HepG2 (cell line): Measurements from ENCODE around the gene RNASE8. TPM values are rescaled to one million over a fixed set of nuclear protein-coding genes. Genes with fewer than 3 reads are reported as not detected.

Experiments
- ATF4 ChIP-seq, 2 experiments: fragments of 450-650 bp in 1 of 2; sonication (generic) in 1 of 2; formaldehyde crosslinking; IDR thresholded peaks; 2 replicates each; pipeline versions ENCODE4 v1.5.0 to v1.8.0; 2020 to 2022; ENCODE audit warnings: mild to moderate bottlenecking in 1 of 2, missing genetic modification reagents in 1 of 2
- ELF3 ChIP-seq: IDR thresholded peaks from 2 replicates; pipeline ENCODE4 v1.6.1; 2016; ENCODE audit warnings: missing genetic modification reagents, missing compliant biosample characterization
- ERF ChIP-seq: IDR thresholded peaks from 2 replicates; pipeline ENCODE4 v1.6.1; 2018; ENCODE audit warnings: missing biosample characterization, missing genetic modification reagents
- HNRNPL ChIP-seq: fragments of 200-400 bp; formaldehyde crosslinking; IDR thresholded peaks from 2 replicates; pipeline ENCODE4 v1.6.1; 2017; ENCODE audit warnings: mild to moderate bottlenecking, low read depth, low read length
- MTA1 ChIP-seq: sonication (generic); formaldehyde crosslinking; IDR thresholded peaks from 2 replicates; pipeline ENCODE4 v1.4.0; 2020; ENCODE audit warnings: missing genetic modification reagents, mild to moderate bottlenecking, borderline replicate concordance
- MYNN ChIP-seq: sonication (generic); formaldehyde crosslinking; IDR thresholded peaks from 2 replicates; pipeline ENCODE4 v1.4.0; 2020; ENCODE audit warnings: mild to moderate bottlenecking, low read depth, missing genetic modification reagents
- NCOA2 ChIP-seq: sonication (generic); formaldehyde crosslinking; IDR thresholded peaks from 2 replicates; pipeline ENCODE4 v1.8.0; 2022; ENCODE audit warnings: inconsistent platforms
- NFE2 ChIP-seq: sonication (generic); formaldehyde crosslinking; IDR thresholded peaks from 2 replicates; pipeline ENCODE4 v1.4.0; 2020; ENCODE audit warnings: missing genetic modification reagents
- SAFB2 ChIP-seq: sonication (generic); formaldehyde crosslinking; IDR thresholded peaks from 2 replicates; pipeline ENCODE4 v1.5.1; 2020; ENCODE audit warnings: missing genetic modification reagents, low read depth, mild to moderate bottlenecking, borderline replicate concordance
- TBL1XR1 ChIP-seq: fragments of 150-350 bp; IDR thresholded peaks from 2 replicates; pipeline ENCODE4 v1.6.1; 2014; ENCODE audit warnings: borderline replicate concordance, low read length; ENCODE audit not compliant: partially characterized antibody
- ZBTB8A ChIP-seq: sonication (generic); formaldehyde crosslinking; IDR thresholded peaks from 2 replicates; pipeline ENCODE4 v1.4.0; 2020; ENCODE audit warnings: mild to moderate bottlenecking, low read depth, missing genetic modification reagents, borderline replicate concordance
- ZFP90 ChIP-seq: sonication (generic); formaldehyde crosslinking; IDR thresholded peaks from 2 replicates; pipeline ENCODE4 v1.8.0; 2022; ENCODE audit warnings: missing genetic modification reagents, mild to moderate bottlenecking, inconsistent platforms, borderline replicate concordance
- ZHX2 ChIP-seq, 2 experiments: sonication (generic) in 1 of 2; formaldehyde crosslinking in 1 of 2; IDR thresholded peaks; 2 replicates each; pipeline versions ENCODE4 v1.6.1 to v1.9.0; 2014 to 2022; ENCODE audit warnings: antibody characterized with exemption in 1 of 2, borderline replicate concordance in 1 of 2, inconsistent platforms in 1 of 2, low read depth in 1 of 2, missing genetic modification reagents in 1 of 2
- ZNF136 ChIP-seq: sonication (generic); formaldehyde crosslinking; IDR thresholded peaks from 2 replicates; pipeline ENCODE4 v1.8.1; 2022; ENCODE audit warnings: low read depth, mild to moderate bottlenecking, moderate library complexity, missing genetic modification reagents
- ZNF263 ChIP-seq: sonication (generic); formaldehyde crosslinking; IDR thresholded peaks from 2 replicates; pipeline ENCODE4 v1.4.0; 2020; ENCODE audit warnings: missing genetic modification reagents
- ZNF382 ChIP-seq: sonication (generic); formaldehyde crosslinking; IDR thresholded peaks from 2 replicates; pipeline ENCODE4 v1.5.0; 2020; ENCODE audit warnings: missing genetic modification reagents, mild to moderate bottlenecking, borderline replicate concordance
- ZNF44 ChIP-seq: sonication (generic); formaldehyde crosslinking; IDR thresholded peaks from 2 replicates; pipeline ENCODE4 v1.5.1; 2020; ENCODE audit warnings: mild to moderate bottlenecking, missing genetic modification reagents
- ZNF589 ChIP-seq: sonication (generic); formaldehyde crosslinking; conservative IDR thresholded peaks from 2 replicates; pipeline ENCODE4 v1.8.0; 2022; ENCODE audit warnings: mild to moderate bottlenecking, moderate library complexity, missing genetic modification reagents
- ZNF724P ChIP-seq: sonication (generic); formaldehyde crosslinking; IDR thresholded peaks from 2 replicates; pipeline ENCODE4 v1.8.0; 2022; ENCODE audit warnings: missing genetic modification reagents, borderline replicate concordance
- ZSCAN5A ChIP-seq: sonication (generic); formaldehyde crosslinking; IDR thresholded peaks from 2 replicates; pipeline ENCODE4 v1.8.0; 2022; ENCODE audit warnings: mild to moderate bottlenecking, missing genetic modification reagents, borderline replicate concordance
- polyA plus RNA-seq, 8 experiments: library from polyadenylated mRNA; depleted of rRNA in 3 of 8; stranded (reverse) in 7 of 8; unstranded in 1 of 8; fragments of >200 nt; fragmentation: Illumina TruSeq in 4 of 8; extraction: Trizol in 4 of 8; gene quantifications; 2 replicates each; pipeline versions ENCODE4 v1.2.1 to v1.2.3, GENCODE V29; 2011 to 2016; ENCODE audit warnings: low read depth in 4 of 8, missing spikeins in 1 of 8, mixed read lengths in 1 of 8; ENCODE audit not compliant: insufficient read depth in 1 of 8
- total RNA-seq, 5 experiments: library from RNA; depleted of rRNA; stranded (reverse); fragments of >200 nt; fragmentation: Illumina TruSeq; extraction: Trizol; gene quantifications; 2 replicates each; pipeline ENCODE4 v1.2.3, GENCODE V29; 2016; ENCODE audit warnings: low read depth in 1 of 5

RNASE8 gene
- total and polyA plus RNA-seq, 2 of the 13 experiments (the other 11 are each of a cell fraction or from before 2014, with no cell fraction given) = not detected

GRCh38 chr14:21060614-21061346 is 3.2 kb downstream of the RNASE8 start (continued):
- TF ChIP-seq ZNF589 (no peak), ZNF382 (no peak), ELF3 (peak; percentile 13; the same call in 1 of the 2 replicates), MTA1 (CRISPR knock-in tag) (no peak), TBL1XR1 (no peak), SAFB2 (CRISPR knock-in tag) (no peak), ZHX2 (IDR thresholded peaks at IDR 0.05; ENCODE audit: low read depth) (no peak), ZHX2 (CRISPR knock-in tag; IDR thresholded peaks at IDR 0.05; ENCODE audit: borderline replicate concordance) (no peak), ATF4 (CRISPR knock-in tag; IDR thresholded peaks at IDR 0.05) (no peak), ZNF136 (CRISPR knock-in tag) (no peak), ZNF724P (CRISPR knock-in tag) (no peak), ZBTB8A (CRISPR knock-in tag) (no peak), NFE2 (no peak), ERF (CRISPR knock-in tag) (peak; percentile 46; the same call in 1 of the 2 replicates), HNRNPL (no peak), NCOA2 (CRISPR knock-in tag) (peak; percentile 12; the same call in 1 of the 2 replicates), ZNF263 (no peak), ZSCAN5A (no peak), ZFP90 (no peak), ZNF44 (no peak), MYNN (CRISPR knock-in tag) (no peak)
